GM19240 (cell line): Measurements from ENCODE around the gene CRIP3.
A peak's percentile ranks its signal among the peaks of the same experiment; 100 is the strongest.
"Not testable (repeated sequence)": the region's sequence is repeated elsewhere in the genome, so short reads cannot be mapped to it uniquely, and the experiment has no call there.

ENCODE experiments used
- DNase-seq: peaks from one replicate; pipeline ENCODE4 v3.0.0; 2011; ENCODE audit warnings: low spot score; ENCODE audit not compliant: insufficient read length

Gene CRIP3

GRCh38 chr6:43308101-43308989, at the start of gene CRIP3:
Gene CRIP3 (minus strand): TSS chr6:43308826. CDS start chr6:43308792, 34 bp downstream.
- DNase-seq = no peak

GRCh38 chr6:43355862-43356590, 47.4 kb upstream of the CRIP3 start:
- DNase-seq = no peak

- not testable (repeated sequence) for DNase-seq
Measured at GRCh38 chr6:43351951-43352350, 43.3 kb upstream of the CRIP3 start.

GRCh38 chr6:43347444-43347843, 38.8 kb upstream of the CRIP3 start:
- DNase-seq = no peak

- no peak for DNase-seq
Measured at GRCh38 chr6:43347021-43347420, 38.4 kb upstream of the CRIP3 start.

GRCh38 chr6:43346243-43346642, 37.6 kb upstream of the CRIP3 start:
- not testable (repeated sequence) for DNase-seq

- DNase-seq = peak; percentile 10
Measured at GRCh38 chr6:43339168-43339567, 30.5 kb upstream of the CRIP3 start.

GRCh38 chr6:43338243-43338642, 29.6 kb upstream of the CRIP3 start:
- no peak for DNase-seq

GRCh38 chr6:43336382-43336781, 27.8 kb upstream of the CRIP3 start:
- no peak for DNase-seq

- DNase-seq = no peak
Measured at GRCh38 chr6:43335469-43335868, 26.8 kb upstream of the CRIP3 start.

GRCh38 chr6:43334466-43335095, 26.0 kb upstream of the CRIP3 start:
- DNase-seq = no peak

GRCh38 chr6:43331891-43332290, 23.3 kb upstream of the CRIP3 start:
- no peak for DNase-seq

GRCh38 chr6:43331470-43331869, 22.8 kb upstream of the CRIP3 start:
- no peak for DNase-seq

GRCh38 chr6:43328528-43328927, 19.9 kb upstream of the CRIP3 start:
- no peak for DNase-seq

GRCh38 chr6:43325876-43326275, 17.2 kb upstream of the CRIP3 start:
- DNase-seq = no peak

GRCh38 chr6:43318011-43318410, 9.4 kb upstream of the CRIP3 start:
- no peak for DNase-seq

- DNase-seq = no peak
Measured at GRCh38 chr6:43313813-43314212, 5.2 kb upstream of the CRIP3 start.

- no peak for DNase-seq
Measured at GRCh38 chr6:43311666-43312065, 3.0 kb upstream of the CRIP3 start.

- no peak for DNase-seq
Measured at GRCh38 chr6:43310624-43311023, 2.0 kb upstream of the CRIP3 start.

GRCh38 chr6:43310134-43310533, 1.5 kb upstream of the CRIP3 start:
- no peak for DNase-seq

GRCh38 chr6:43308990-43309477, 408 bp upstream of the CRIP3 start:
- no peak for DNase-seq
